ENCODE measurements around the gene TPRX1. TPM values are rescaled to one million over a fixed set of nuclear protein-coding genes. Genes with fewer than 3 reads are reported as not detected.
"Not testable (repeated sequence)": the region's sequence is repeated elsewhere in the genome, so short reads cannot be mapped to it uniquely, and the experiment has no call there.

The TPRX1 gene
- total RNA-seq, 1 donor from 2014 or later = not detected

GRCh38 chr19:47802521-47803043 lies 1.8 kb downstream of the TPRX1 start:
- DNase-seq (ENCODE audit: low spot score) = no peak

GRCh38 chr19:47801270-47801669 lies 3.1 kb downstream of the TPRX1 start:
- no peak for DNase-seq (ENCODE audit: low spot score)

GRCh38 chr19:47798904-47799266 lies 5.5 kb downstream of the TPRX1 start:
- DNase-seq (ENCODE audit: low spot score) = no peak

- DNase-seq (ENCODE audit: low spot score) = no peak
Measured at GRCh38 chr19:47797996-47798903, 6.1 kb downstream of the TPRX1 start.

- DNase-seq (ENCODE audit: low spot score) = no peak
Measured at GRCh38 chr19:47796785-47797184, 7.6 kb downstream of the TPRX1 start.

GRCh38 chr19:47794526-47794925 lies 9.8 kb downstream of the TPRX1 start:
- no peak for DNase-seq (ENCODE audit: low spot score)

GRCh38 chr19:47792616-47793015 lies 11.7 kb downstream of the TPRX1 start:
- no peak for DNase-seq (ENCODE audit: low spot score)

GRCh38 chr19:47790398-47790814 lies 13.9 kb downstream of the TPRX1 start:
- peak; percentile 93 for DNase-seq (ENCODE audit: low spot score)

GRCh38 chr19:47789811-47790210 lies 14.5 kb downstream of the TPRX1 start:
- not testable (repeated sequence) for DNase-seq (ENCODE audit: low spot score)

GRCh38 chr19:47787307-47787706 lies 17.0 kb downstream of the TPRX1 start:
- not testable (repeated sequence) for DNase-seq (ENCODE audit: low spot score)

GRCh38 chr19:47786566-47786965 lies 17.8 kb downstream of the TPRX1 start:
- no peak for DNase-seq (ENCODE audit: low spot score)

- DNase-seq (ENCODE audit: low spot score) = no peak
Measured at GRCh38 chr19:47781590-47782262, 22.6 kb downstream of the TPRX1 start.

- DNase-seq (ENCODE audit: low spot score) = no peak
Measured at GRCh38 chr19:47780215-47780551, 24.2 kb downstream of the TPRX1 start.

GRCh38 chr19:47779524-47780214 lies 24.7 kb downstream of the TPRX1 start:
- no peak for DNase-seq (ENCODE audit: low spot score)

- DNase-seq (ENCODE audit: low spot score) = no peak
Measured at GRCh38 chr19:47778954-47779351, 25.4 kb downstream of the TPRX1 start.

- DNase-seq (ENCODE audit: low spot score) = peak; percentile 93
Measured at GRCh38 chr19:47778049-47778953, 26.1 kb downstream of the TPRX1 start, which contains the start of gene SELENOW. Gene SELENOW (plus strand): TSS chr19:47778703. CDS start chr19:47778786, 83 bp downstream.

GRCh38 chr19:47777245-47778048 lies 26.9 kb downstream of the TPRX1 start:
- DNase-seq (ENCODE audit: low spot score) = not testable (repeated sequence)

- DNase-seq (ENCODE audit: low spot score) = no peak
Measured at GRCh38 chr19:47776568-47776967, 27.8 kb downstream of the TPRX1 start.

GRCh38 chr19:47771291-47771690 lies 33.1 kb downstream of the TPRX1 start:
- not testable (repeated sequence) for DNase-seq (ENCODE audit: low spot score)

- no peak for DNase-seq (ENCODE audit: low spot score)
Measured at GRCh38 chr19:47769534-47769933, 34.8 kb downstream of the TPRX1 start.
